ENCODE data around the gene ZNF506. TPM values are rescaled to one million over a fixed set of nuclear protein-coding genes. Genes with fewer than 3 reads are reported as not detected.
A peak's percentile ranks its signal among the peaks of the same experiment; 100 is the strongest.

ZNF506 gene
- total RNA-seq, 4 donors from 2014 or later: 25.9 to 56.9 (median 31.3) TPM

- no peak for DNase-seq
Measured at GRCh38 chr19:19750842-19751790, 70.4 kb downstream of the ZNF506 start.

GRCh38 chr19:19749908-19750841, 71.4 kb downstream of the ZNF506 start:
- Histone ChIP-seq H3K27ac (no peak overlapping the region), H3K9me3 (no peaks in the 10 kb centered on the region), H3K36me3 (no peaks in the 10 kb centered on the region), H3K27me3 (no peaks in the 10 kb centered on the region), H3K4me1 (no peaks in the 10 kb centered on the region), H3K4me3 (no peak overlapping the region)
- no peak for TF ChIP-seq POLR2A (IDR thresholded peaks at IDR 0.05)
- DNase-seq: no peak

More at GRCh38 chr19:19750842-19751790, 70.4 kb downstream of the ZNF506 start:
- TF ChIP-seq CTCF (IDR thresholded peaks at IDR 0.05): no peak
- TF ChIP-seq POLR2A (IDR thresholded peaks at IDR 0.05): no peak
- Histone ChIP-seq H3K27ac (no peak overlapping the region), H3K27me3 (no peaks in the 10 kb centered on the region), H3K4me1 (no peaks in the 10 kb centered on the region), H3K9me3 (peaks cover 0 to 4% (median 0%) of the 10 kb centered on the region in 4 donors), H3K4me3 (no peak overlapping the region), H3K36me3 (no peaks in the 10 kb centered on the region)

- Histone ChIP-seq H3K4me1 (no peaks in the 10 kb centered on the region), H3K27ac (no peak overlapping the region), H3K27me3 (no peaks in the 10 kb centered on the region), H3K9me3 (no peaks in the 10 kb centered on the region), H3K36me3 (no peaks in the 10 kb centered on the region), H3K4me3 (no peak overlapping the region)
- no peak for TF ChIP-seq POLR2A (IDR thresholded peaks at IDR 0.05)
- no peak for DNase-seq
Measured at GRCh38 chr19:19749117-19749907, 72.2 kb downstream of the ZNF506 start.

GRCh38 chr19:19748249-19748938, 73.2 kb downstream of the ZNF506 start:
- Histone ChIP-seq H3K27me3 (no peaks in the 10 kb centered on the region), H3K4me1 (no peaks in the 10 kb centered on the region), H3K36me3 (no peaks in the 10 kb centered on the region), H3K9me3 (no peaks in the 10 kb centered on the region), H3K4me3 (no peak overlapping the region), H3K27ac (no peak overlapping the region)
- no peak for TF ChIP-seq POLR2A (IDR thresholded peaks at IDR 0.05)
- peak in 1 of 3 donors; percentile 0 for DNase-seq

GRCh38 chr19:19747357-19748220, 74.0 kb downstream of the ZNF506 start:
- H3K9me3 ChIP-seq: no peaks in the 10 kb centered on the region
- no peaks in the 10 kb centered on the region for H3K36me3 ChIP-seq
- no peak overlapping the region for H3K4me3 ChIP-seq
- no peaks in the 10 kb centered on the region for H3K4me1 ChIP-seq
- H3K27me3 ChIP-seq: no peaks in the 10 kb centered on the region
- no peak overlapping the region for H3K27ac ChIP-seq
- TF ChIP-seq POLR2A (IDR thresholded peaks at IDR 0.05) (no peak), CTCF (IDR thresholded peaks at IDR 0.05) (no peak)
- DNase-seq: no peak
